Embryonic facial prominence (tissue), 1 donor: ENCODE data around the gene SPAAR.

Source experiments
- DNase-seq: peaks from one replicate; pipeline ENCODE4 v3.0.0-alpha.2; 2016; ENCODE audit errors: extremely low spot score

Gene SPAAR

DNA sequence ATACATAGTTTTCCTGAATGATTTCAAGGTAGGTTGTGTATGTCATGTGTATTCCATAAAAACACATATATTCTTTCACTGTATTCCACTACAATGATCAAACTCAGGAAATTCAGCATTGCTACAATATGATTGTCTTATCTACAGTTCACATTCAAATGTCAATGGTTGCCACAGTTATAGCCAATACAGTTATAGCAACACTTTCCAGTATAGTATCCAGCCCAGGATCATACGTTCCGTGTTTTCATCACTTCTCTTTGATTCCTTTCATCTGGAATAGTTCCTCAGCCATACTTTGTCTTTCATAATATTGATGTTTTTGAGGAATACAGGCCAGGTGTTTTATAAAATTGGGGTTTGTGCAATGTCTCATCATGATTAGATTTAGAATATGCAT, 39.2 kb downstream of the SPAAR start:
- DNase-seq, result no peak

DNA sequence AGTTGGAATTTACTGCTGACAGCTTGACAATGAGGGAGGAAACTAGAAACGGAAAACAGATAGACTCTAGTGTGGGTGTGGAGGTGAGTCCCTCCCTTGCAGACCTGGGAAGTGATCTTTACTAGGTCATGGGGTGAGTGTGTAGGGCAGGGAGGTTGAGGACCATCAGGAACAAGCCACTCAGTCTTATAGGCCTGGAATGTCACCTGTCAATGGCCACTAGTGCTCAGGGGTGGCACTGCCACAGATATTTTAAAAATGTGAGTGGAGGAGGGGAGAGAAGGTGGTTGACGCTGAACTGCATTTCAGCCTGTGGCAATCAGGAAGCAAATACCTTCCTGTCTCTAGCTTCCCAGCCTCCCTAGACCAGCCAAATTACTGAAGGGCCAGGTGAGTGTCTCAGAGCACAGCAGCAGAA, 39.6 kb downstream of the SPAAR start:
- DNase-seq, result no peak

DNA sequence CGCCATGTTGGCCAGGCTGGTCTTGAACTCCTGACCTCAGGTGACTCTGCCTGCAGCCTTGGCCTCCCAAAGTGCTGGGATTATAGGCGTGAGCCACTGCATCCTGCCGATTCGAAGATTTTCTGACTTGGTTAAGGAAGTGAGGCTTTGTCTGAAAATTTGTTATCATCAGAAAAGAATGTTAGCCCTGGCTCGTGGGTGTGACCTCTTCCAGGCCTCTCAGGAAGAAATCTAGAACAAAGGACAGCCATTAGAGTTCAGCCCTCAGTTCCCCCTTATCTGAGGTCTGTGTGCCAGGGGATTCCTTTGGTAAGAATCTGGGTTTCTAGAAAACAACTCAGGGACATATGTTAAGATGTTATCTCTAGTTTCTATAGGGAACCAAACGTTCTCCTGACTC, 42.4 kb downstream of the SPAAR start:
- no peak for DNase-seq

DNA sequence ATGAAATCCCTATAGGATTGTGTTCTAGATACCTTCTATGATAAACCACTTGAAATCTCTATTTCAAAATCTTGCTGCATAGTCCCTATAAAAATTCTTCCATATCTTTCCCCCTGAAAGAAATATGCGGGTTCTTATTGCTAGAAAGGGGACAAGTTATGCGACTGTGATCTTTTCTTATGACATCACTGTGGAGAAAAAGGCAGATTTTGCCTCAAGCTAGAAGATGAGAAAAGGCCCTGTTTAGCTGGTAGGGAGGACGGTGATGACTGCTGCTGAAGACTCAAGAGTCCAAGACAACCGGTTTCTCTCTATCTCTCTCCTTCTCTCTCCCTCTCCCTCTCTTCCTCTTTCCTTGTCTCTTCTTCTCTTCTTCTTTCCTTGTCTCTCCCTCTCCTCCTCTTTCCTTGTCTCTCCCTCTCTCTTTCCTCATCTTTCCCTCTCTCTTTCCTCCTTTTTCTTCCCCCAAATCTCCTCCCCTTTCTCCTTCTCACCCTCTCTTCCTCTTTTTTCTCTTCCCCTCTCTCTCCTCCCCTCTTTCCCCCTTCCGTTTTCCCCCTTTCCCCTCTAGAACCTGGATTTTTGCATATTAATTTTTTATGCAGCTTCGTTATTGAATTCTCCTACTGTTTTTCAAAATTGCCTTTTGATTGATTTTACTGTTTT, 43.4 kb downstream of the SPAAR start:
- no peak for DNase-seq

DNA sequence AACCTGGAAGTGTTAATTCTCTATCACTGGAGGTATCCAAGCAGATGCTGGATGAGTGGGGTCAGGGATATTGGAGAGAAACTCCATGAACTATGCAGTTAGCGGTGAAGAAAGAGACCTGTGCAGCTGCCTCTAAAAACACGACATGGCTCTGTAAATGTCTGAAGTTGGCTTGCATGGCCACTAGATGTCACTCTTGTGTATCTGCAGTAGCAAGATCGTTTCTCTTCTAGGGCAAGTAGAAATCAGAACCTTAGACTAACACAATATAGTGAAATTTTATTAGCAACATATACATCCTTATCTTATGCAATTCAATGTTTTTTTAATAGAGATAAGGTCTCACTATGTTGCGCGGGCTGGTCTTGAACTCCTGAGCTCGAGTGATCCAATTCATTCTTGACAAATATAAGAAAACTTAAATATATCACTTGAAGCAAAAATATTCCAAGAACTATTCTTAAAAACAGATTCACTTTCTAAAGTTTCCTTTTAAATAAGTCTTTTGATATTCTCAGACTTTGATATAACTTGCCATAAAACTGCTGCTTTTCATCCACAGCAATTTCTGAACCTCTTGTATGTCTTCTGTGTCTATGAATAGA, 45.8 kb downstream of the SPAAR start:
- peak; percentile 74 for DNase-seq

DNA sequence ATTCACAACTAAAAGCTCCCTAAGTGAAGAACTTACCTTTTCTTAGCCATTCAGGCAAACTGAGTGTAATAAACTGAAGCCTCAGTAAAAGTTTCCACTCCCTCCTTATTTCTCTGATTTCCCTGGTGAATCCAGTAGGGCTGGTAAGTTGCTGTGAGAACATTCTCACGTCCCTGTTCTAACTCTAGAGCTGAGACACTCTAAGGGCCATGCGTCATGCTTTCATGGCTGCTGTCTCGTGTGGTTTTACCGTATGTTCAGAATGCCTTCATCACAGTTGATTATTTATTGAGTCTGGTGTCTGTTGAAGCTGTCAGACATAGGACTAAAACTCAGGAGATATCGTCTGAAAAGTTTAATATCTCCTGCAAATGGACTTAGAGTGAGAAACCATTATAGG, 47.4 kb downstream of the SPAAR start:
- no peak for DNase-seq

DNA sequence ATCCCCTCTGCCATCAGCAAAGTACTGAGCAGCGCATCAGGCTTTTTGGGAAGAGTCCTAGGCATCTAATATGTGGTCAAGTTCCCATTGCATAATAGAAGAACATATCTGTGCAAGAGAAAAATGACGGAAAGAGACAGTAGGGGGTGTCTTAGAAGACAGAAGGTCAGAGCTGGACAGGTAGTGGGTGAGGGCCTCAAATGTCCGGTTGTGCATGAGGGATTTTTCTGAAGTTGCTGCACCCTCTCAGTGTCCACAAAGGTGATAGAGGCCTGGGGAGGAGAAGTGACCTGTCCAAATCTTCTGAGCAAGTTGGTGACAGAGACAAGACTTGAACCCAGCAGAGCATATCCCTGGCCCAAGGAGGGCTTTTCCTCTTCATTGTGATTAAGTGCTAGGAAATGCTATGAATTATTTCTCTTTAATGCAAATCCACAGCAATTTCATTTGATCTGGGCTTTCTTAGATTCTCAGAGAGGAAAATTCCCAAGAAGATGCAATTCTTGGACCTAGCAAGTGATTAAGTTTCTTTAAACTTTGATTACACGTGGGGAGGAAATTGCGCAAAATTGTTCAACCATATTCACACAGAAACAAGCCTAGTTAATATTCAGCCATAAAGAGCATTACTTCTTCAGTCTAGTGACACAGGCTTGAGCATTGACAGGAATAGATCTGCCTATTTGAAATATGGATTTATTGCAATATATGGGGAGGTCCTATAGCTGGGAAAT, 49.0 kb downstream of the SPAAR start, which contains the start of gene OR2S2:
TSS of gene OR2S2 (minus strand) at position 51 of the 734 bp plus-strand sequence. CDS start 56 bp downstream, outside the sequence.
- no peak for DNase-seq

DNA sequence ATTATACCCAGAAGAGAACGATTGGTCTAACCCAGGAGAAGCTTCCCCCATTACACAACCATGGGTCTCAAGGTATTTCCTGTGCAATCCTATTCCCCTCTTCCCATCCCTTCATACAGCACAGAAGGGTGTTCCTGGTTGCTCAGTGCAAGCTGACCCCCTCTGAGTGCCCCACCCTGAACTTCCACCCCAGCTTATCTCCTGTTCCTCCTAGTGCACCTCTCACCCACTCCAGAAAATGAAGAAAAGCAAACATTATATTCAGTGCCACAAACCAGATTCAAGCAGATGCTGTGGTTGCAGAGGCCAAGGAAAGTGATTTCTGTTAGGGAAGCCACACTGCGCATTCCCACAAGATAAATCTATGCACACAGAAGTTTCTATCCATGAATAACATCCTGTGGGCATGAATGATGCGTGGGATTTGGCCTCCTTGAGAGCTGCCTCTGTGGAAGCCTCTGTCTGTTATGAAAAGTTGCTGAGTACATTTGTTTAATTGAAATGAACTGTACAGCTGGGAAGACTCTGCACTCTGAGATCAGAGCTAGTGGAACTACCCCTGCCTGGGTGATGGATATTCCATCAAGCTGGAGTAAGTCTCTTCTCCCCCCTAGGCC, 50.9 kb downstream of the SPAAR start:
- no peak for DNase-seq
